Sigmoid colon (tissue), 7 donors: Measurements from ENCODE around the gene PLCB2. TPM values are rescaled to one million over a fixed set of nuclear protein-coding genes. Genes with fewer than 3 reads are reported as not detected.

Experiments
- DNase-seq: peaks from one replicate; pipeline ENCODE4 v3.0.0-alpha.2; 2019
- H3K27ac ChIP-seq, 4 donors: fragments of 200-600 bp; sonication (generic); one replicate each; pipeline ENCODE4 v1.5.1; 2016 to 2019; ENCODE audit warnings: mild to moderate bottlenecking in 1 of 4
- H3K27me3 ChIP-seq, 3 donors: fragments of 200-600 bp; sonication (generic); one replicate each; pipeline ENCODE4 v1.5.1; 2019; ENCODE audit warnings: mild to moderate bottlenecking in 1 of 3
- H3K36me3 ChIP-seq, 4 donors: fragments of 200-600 bp; sonication (generic); one replicate each; pipeline ENCODE4 v1.5.1; 2016 to 2019
- H3K4me1 ChIP-seq, 4 donors: fragments of 200-600 bp; sonication (generic); one replicate each; pipeline ENCODE4 v1.5.1; 2017 to 2019
- H3K4me3 ChIP-seq, 4 donors: fragments of 200-600 bp; sonication (generic); one replicate each; pipeline ENCODE4 v1.5.1; 2017 to 2019; ENCODE audit warnings: mild to moderate bottlenecking in 2 of 4, moderate library complexity in 1 of 4
- H3K9me3 ChIP-seq, 4 donors: fragments of 200-600 bp in 3 of 4; sonication (generic) in 3 of 4; one replicate each; pipeline versions ENCODE4 v1.5.1 to v1.6.1; 2013 to 2019
- EP300 ChIP-seq, 4 donors: sonication (generic); formaldehyde crosslinking; IDR thresholded peaks; one replicate each; pipeline ENCODE4 v1.6.1; 2017; ENCODE audit warnings: antibody characterized with exemption in 4 of 4
- POLR2A ChIP-seq, 2 donors: fragments of 450-650 bp; IDR thresholded peaks; one replicate each; pipeline ENCODE4 v1.6.1; 2016; ENCODE audit warnings: antibody characterized with exemption in 2 of 2, mild to moderate bottlenecking in 2 of 2, moderate library complexity in 2 of 2
- POLR2AphosphoS5 ChIP-seq, 4 donors: sonication (generic); formaldehyde crosslinking; IDR thresholded peaks; one replicate each; pipeline ENCODE4 v1.6.1; 2017; ENCODE audit warnings: antibody characterized with exemption in 4 of 4
- WGBS, 2 donors: extraction: QIAGEN DNeasy Blood & Tissue Kit; methylation state at CpG; one replicate each; pipeline ENCODE4 v1.1.7; 2013; 5-methylcytosine and 5-hydroxymethylcytosine counted together
- intact Hi-C: fragments of 100-400 bp; cut with DNase I; formaldehyde crosslinking; loops from one replicate; pipeline ENCODE4 v1.15.1; 2023
- polyA plus RNA-seq, 3 donors: library from polyadenylated mRNA; stranded (reverse); fragments of 200-250 nt; gene quantifications; one replicate each; pipeline ENCODE4 v1.2.3, GENCODE V29; 2013
- total RNA-seq, 4 donors: library from RNA; depleted of rRNA; stranded (reverse); fragments of >200 nt; gene quantifications; one replicate each; pipeline ENCODE4 v1.1.0, GENCODE V29; 2016
- TF ChIP-seq, protein P1 (sequence below), 4 experiments: fragments of 450-650 bp in 3 of 4; fragments of 200-600 bp in 1 of 4; IDR thresholded peaks; one replicate each; pipeline ENCODE4 v1.5.1; 2016 to 2019; ENCODE audit warnings: antibody characterized with exemption in 4 of 4, mild to moderate bottlenecking in 3 of 4, moderate library complexity in 2 of 4
- donor health status: healthy with polysubstance abuse.
- donor health status: Bipolar disorder and iron deficiency.
- donor health status: healthy.

The PLCB2 gene, protein sequence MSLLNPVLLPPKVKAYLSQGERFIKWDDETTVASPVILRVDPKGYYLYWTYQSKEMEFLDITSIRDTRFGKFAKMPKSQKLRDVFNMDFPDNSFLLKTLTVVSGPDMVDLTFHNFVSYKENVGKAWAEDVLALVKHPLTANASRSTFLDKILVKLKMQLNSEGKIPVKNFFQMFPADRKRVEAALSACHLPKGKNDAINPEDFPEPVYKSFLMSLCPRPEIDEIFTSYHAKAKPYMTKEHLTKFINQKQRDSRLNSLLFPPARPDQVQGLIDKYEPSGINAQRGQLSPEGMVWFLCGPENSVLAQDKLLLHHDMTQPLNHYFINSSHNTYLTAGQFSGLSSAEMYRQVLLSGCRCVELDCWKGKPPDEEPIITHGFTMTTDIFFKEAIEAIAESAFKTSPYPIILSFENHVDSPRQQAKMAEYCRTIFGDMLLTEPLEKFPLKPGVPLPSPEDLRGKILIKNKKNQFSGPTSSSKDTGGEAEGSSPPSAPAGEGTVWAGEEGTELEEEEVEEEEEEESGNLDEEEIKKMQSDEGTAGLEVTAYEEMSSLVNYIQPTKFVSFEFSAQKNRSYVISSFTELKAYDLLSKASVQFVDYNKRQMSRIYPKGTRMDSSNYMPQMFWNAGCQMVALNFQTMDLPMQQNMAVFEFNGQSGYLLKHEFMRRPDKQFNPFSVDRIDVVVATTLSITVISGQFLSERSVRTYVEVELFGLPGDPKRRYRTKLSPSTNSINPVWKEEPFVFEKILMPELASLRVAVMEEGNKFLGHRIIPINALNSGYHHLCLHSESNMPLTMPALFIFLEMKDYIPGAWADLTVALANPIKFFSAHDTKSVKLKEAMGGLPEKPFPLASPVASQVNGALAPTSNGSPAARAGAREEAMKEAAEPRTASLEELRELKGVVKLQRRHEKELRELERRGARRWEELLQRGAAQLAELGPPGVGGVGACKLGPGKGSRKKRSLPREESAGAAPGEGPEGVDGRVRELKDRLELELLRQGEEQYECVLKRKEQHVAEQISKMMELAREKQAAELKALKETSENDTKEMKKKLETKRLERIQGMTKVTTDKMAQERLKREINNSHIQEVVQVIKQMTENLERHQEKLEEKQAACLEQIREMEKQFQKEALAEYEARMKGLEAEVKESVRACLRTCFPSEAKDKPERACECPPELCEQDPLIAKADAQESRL
- 10 to 100 TPM in 2 of 4 donors, 1 to 10 TPM in 2; 5.4 to 12.5 (median 9.4) TPM for total RNA-seq
- 10 to 100 TPM in 1 of 3 donors, 1 to 10 TPM in 2; 2.4 to 27.5 (median 2.8) TPM for polyA plus RNA-seq

DNA sequence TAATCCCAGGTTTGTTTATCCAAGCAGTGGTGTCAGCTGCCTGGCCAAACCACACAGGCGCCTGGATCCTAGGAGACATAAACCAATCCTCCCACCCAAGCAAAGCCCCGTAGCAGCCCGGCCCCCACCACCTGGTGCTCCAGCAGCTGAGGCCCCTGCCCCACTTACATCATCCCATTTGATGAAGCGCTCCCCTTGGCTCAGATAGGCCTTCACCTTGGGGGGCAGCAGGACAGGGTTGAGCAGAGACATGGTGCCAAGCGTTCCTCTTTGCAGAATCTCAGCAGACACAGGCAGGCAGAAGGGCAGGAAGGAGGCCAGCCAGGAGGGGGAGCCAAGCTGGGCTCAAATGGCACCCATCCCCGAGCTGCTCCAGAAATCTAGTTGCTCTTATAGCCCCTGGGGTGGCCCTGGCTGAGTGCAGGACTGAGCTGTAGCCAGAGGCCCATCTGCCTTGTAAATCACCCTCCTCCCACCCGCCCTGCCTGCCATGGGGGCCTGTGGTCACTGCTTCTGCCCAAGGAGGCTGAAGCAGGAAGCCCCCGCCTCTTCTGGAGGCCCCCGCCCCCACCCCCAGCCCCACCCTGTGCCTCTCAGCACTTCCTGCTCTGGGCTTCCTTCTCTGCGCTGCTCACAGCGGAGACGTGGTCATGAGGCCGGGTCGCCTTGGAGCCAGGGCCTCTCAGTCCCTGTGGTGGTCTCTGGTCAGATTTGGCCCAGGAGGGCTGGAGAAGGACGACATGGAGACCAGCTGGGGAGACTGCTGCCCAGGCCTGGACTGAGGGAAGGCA is at the start of gene PLCB2:
Gene PLCB2, minus strand, starts transcription at position 515 of the 791 bp plus-strand sequence. Its CDS starts 263 bp downstream, at position 252.
- H3K36me3 ChIP-seq, result no peaks in the 10 kb centered on the region
- H3K27ac ChIP-seq, result peak within 1 kb of the TSS; percentile 14 to 57 (median 48)
- 25 to 43% methylated on average over 15 of the region's 15 CpGs for WGBS, 2 donors
- peak; percentile 69 for DNase-seq
- peaks cover 0 to 12% (median 4%) of the 10 kb centered on the region in 4 donors for H3K4me1 ChIP-seq
- TF ChIP-seq POLR2AphosphoS5 (IDR thresholded peaks at IDR 0.05), result peak in 2 of 4 donors; percentile 22 to 24
- TF ChIP-seq, protein P1, sequence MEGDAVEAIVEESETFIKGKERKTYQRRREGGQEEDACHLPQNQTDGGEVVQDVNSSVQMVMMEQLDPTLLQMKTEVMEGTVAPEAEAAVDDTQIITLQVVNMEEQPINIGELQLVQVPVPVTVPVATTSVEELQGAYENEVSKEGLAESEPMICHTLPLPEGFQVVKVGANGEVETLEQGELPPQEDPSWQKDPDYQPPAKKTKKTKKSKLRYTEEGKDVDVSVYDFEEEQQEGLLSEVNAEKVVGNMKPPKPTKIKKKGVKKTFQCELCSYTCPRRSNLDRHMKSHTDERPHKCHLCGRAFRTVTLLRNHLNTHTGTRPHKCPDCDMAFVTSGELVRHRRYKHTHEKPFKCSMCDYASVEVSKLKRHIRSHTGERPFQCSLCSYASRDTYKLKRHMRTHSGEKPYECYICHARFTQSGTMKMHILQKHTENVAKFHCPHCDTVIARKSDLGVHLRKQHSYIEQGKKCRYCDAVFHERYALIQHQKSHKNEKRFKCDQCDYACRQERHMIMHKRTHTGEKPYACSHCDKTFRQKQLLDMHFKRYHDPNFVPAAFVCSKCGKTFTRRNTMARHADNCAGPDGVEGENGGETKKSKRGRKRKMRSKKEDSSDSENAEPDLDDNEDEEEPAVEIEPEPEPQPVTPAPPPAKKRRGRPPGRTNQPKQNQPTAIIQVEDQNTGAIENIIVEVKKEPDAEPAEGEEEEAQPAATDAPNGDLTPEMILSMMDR (IDR thresholded peaks at IDR 0.05), result no peak
- H3K9me3 ChIP-seq, result no peaks in the 10 kb centered on the region
- H3K27me3 ChIP-seq, result no peaks in the 10 kb centered on the region
- H3K4me3 ChIP-seq, result peak within 1 kb of the TSS in 3 of 4 donors; percentile 7 to 36 (median 27)
- intact Hi-C loops, result no loop called here

- no peaks in the 10 kb centered on the region for H3K36me3 ChIP-seq
- H3K4me1 ChIP-seq, result peaks cover 0 to 19% (median 12%) of the 10 kb centered on the region in 4 donors
- DNase-seq, result no peak
- TF ChIP-seq, protein P1 (IDR thresholded peaks at IDR 0.05), result no peak
- TF ChIP-seq POLR2AphosphoS5 (IDR thresholded peaks at IDR 0.05) (no peak), POLR2A (IDR thresholded peaks at IDR 0.05) (no peak), EP300 (IDR thresholded peaks at IDR 0.05) (no peak)
- H3K27ac ChIP-seq, result no peak overlapping the region
- no peaks in the 10 kb centered on the region for H3K27me3 ChIP-seq
- H3K4me3 ChIP-seq, result peak overlapping the region in 2 of 4 donors; percentile 38 to 54
- intact Hi-C loops, result no loop called here
- H3K9me3 ChIP-seq, result no peaks in the 10 kb centered on the region
- WGBS, 2 donors, result 14 to 67% methylated on average over 1 of the region's 1 CpG
Observed at GRCh38 chr15:40357246-40357645, 49.5 kb upstream of the PLCB2 start.

- no peak overlapping the region for H3K27ac ChIP-seq
- no peaks in the 10 kb centered on the region for H3K36me3 ChIP-seq
- no peak overlapping the region for H3K4me3 ChIP-seq
- no peaks in the 10 kb centered on the region for H3K27me3 ChIP-seq
- DNase-seq, result no peak
- TF ChIP-seq POLR2AphosphoS5 (IDR thresholded peaks at IDR 0.05) (no peak), POLR2A (IDR thresholded peaks at IDR 0.05) (no peak), EP300 (IDR thresholded peaks at IDR 0.05) (no peak)
- TF ChIP-seq, protein P1 (IDR thresholded peaks at IDR 0.05), result no peak
- WGBS, 2 donors, result 56 to 85% methylated on average over 5 of the region's 5 CpGs
- H3K4me1 ChIP-seq, result peaks cover 0 to 19% (median 12%) of the 10 kb centered on the region in 4 donors
- intact Hi-C loops, result no loop called here
- H3K9me3 ChIP-seq, result no peaks in the 10 kb centered on the region
Observed at GRCh38 chr15:40355976-40356585, 48.3 kb upstream of the PLCB2 start.
